T-helper 1 cell treated with Interleukin-12 subunit alpha and Interleukin-12 subunit beta and Interleukin-4 antibody, amounts not matched to agents 30 ng/mL and 1 ng/mL, for 36 hours (primary cell): ENCODE results near the gene COQ2. TPM values are rescaled to one million over a fixed set of nuclear protein-coding genes. Genes with fewer than 3 reads are reported as not detected.

Experiments used
- intact Hi-C: fragments of 100-400 bp; cut with micrococcal nuclease; formaldehyde crosslinking; loops from one replicate; pipeline ENCODE4 v1.15.1; 2024
- total RNA-seq: library from RNA; stranded (reverse); gene quantifications from 2 replicates; pipeline ENCODE4 v1.2.3, GENCODE V29; 2022

The COQ2 gene
- total RNA-seq, 1 donor from 2014 or later = 10.9 TPM

- intact Hi-C loops = loop anchor here (1.0 to 10.0 kb wide), 4 partner anchors 12 to 845 kb away; partner anchors contain the start of genes HNRNPD and MRPS18C
Measured at GRCh38 chr4:83219344-83220331, 65.0 kb downstream of the COQ2 start.

- intact Hi-C loops = loop anchor here (1.0 to 10.0 kb wide), 11 partner anchors 35 to 843 kb away; partner anchors contain the start of genes COQ2, HNRNPD and PLAC8
Measured at GRCh38 chr4:83217721-83218522, 66.7 kb downstream of the COQ2 start.

GRCh38 chr4:83216959-83217683 is 67.5 kb downstream of the COQ2 start:
- intact Hi-C loops = loop anchor here (1.0 to 10.0 kb wide), 11 partner anchors 36 to 842 kb away; partner anchors contain the start of genes COQ2, HNRNPD and PLAC8

GRCh38 chr4:83214079-83214478 is 70.5 kb downstream of the COQ2 start:
- intact Hi-C loops = loop anchor here (5.0 to 10.0 kb wide), 2 partner anchors 138 to 839 kb away; partner anchors contain the start of gene HNRNPD

Other genes with a start within 250 kb of the COQ2 start
- 30.3 and 33.1 TPM in 2 replicates for gene COPS4, start 249.6 kb downstream of the COQ2 start, total RNA-seq
- gene PLAC8, start 170.1 kb downstream of the COQ2 start, total RNA-seq = 200 TPM in 2 replicates
- gene HPSE, start 50.0 kb upstream of the COQ2 start, total RNA-seq = 18.9 and 19.2 TPM in 2 replicates
- gene HELQ, start 171.0 kb upstream of the COQ2 start, total RNA-seq = 12.0 and 12.8 TPM in 2 replicates
- 53.9 and 54.7 TPM in 2 replicates for gene MRPS18C, start 171.3 kb upstream of the COQ2 start, total RNA-seq
- gene ABRAXAS1, start 200.3 kb upstream of the COQ2 start, total RNA-seq = 7.5 and 9.2 TPM in 2 replicates